Globus pallidus (tissue), 1 donor: ENCODE results near the gene CDC6.
A peak's percentile ranks its signal among the peaks of the same experiment; 100 is the strongest.

Source experiments
- DNase-seq: peaks from one replicate; pipeline ENCODE4 v3.0.0-alpha.2; 2015; ENCODE audit warnings: low spot score

CDC6 gene

GRCh38 chr17:40287494-40288369 is at the start of gene CDC6:
Gene CDC6, plus strand, starts transcription at chr17:40287879. Its CDS starts 1,542 bp downstream, at chr17:40289421.
- DNase-seq, result peak; percentile 100

- DNase-seq, result no peak
Observed at GRCh38 chr17:40241252-40241834, 46.3 kb upstream of the CDC6 start.

GRCh38 chr17:40242774-40243173 is 44.9 kb upstream of the CDC6 start:
- no peak for DNase-seq

GRCh38 chr17:40243761-40244160 is 43.9 kb upstream of the CDC6 start:
- DNase-seq, result no peak

GRCh38 chr17:40244255-40244654 is 43.4 kb upstream of the CDC6 start:
- no peak for DNase-seq

GRCh38 chr17:40247926-40248495 is 39.7 kb upstream of the CDC6 start:
- no peak for DNase-seq

GRCh38 chr17:40248507-40248906 is 39.2 kb upstream of the CDC6 start:
- no peak for DNase-seq

GRCh38 chr17:40251576-40251975 is 36.1 kb upstream of the CDC6 start:
- DNase-seq, result no peak

- no peak for DNase-seq
Observed at GRCh38 chr17:40253565-40253964, 34.1 kb upstream of the CDC6 start.

GRCh38 chr17:40259505-40259904 is 28.2 kb upstream of the CDC6 start:
- no peak for DNase-seq

- DNase-seq, result no peak
Observed at GRCh38 chr17:40260528-40260927, 27.2 kb upstream of the CDC6 start.

GRCh38 chr17:40264458-40265185 is 23.1 kb upstream of the CDC6 start:
- no peak for DNase-seq

GRCh38 chr17:40265337-40265736 is 22.3 kb upstream of the CDC6 start:
- no peak for DNase-seq

- no peak for DNase-seq
Observed at GRCh38 chr17:40266882-40267281, 20.8 kb upstream of the CDC6 start.

GRCh38 chr17:40268141-40268712 is 19.5 kb upstream of the CDC6 start:
- DNase-seq, result no peak

GRCh38 chr17:40278414-40278813 is 9.3 kb upstream of the CDC6 start:
- DNase-seq, result no peak

- no peak for DNase-seq
Observed at GRCh38 chr17:40279402-40279801, 8.3 kb upstream of the CDC6 start.

GRCh38 chr17:40281663-40282062 is 6.0 kb upstream of the CDC6 start:
- no peak for DNase-seq

GRCh38 chr17:40283662-40284061 is 4.0 kb upstream of the CDC6 start:
- no peak for DNase-seq

- no peak for DNase-seq
Observed at GRCh38 chr17:40284085-40284713, 3.5 kb upstream of the CDC6 start.

- DNase-seq, result no peak
Observed at GRCh38 chr17:40286473-40286872, 1.2 kb upstream of the CDC6 start.

- no peak for DNase-seq
Observed at GRCh38 chr17:40287159-40287493, 553 bp upstream of the CDC6 start.
